ENCODE data around the gene CNTNAP4.

- TF ChIP-seq CSDC2 (CRISPR knock-in tag; IDR thresholded peaks at IDR 0.05) (no peak), ZNF8 (CRISPR knock-in tag; IDR thresholded peaks at IDR 0.05) (no peak), CSRNP3 (CRISPR knock-in tag; IDR thresholded peaks at IDR 0.05) (no peak), ZC3H10 (CRISPR knock-in tag; IDR thresholded peaks at IDR 0.05) (no peak), PATZ1 (CRISPR knock-in tag; IDR thresholded peaks at IDR 0.05; ENCODE audit: borderline replicate concordance) (no peak), ZFP30 (CRISPR knock-in tag; IDR thresholded peaks at IDR 0.05) (no peak), TSHZ2 (CRISPR knock-in tag; IDR thresholded peaks at IDR 0.05) (no peak), ESRRG (CRISPR knock-in tag; IDR thresholded peaks at IDR 0.05) (no peak), POU6F1 (CRISPR knock-in tag; IDR thresholded peaks at IDR 0.05; ENCODE audit: borderline replicate concordance, low read depth) (no peak), ISL1 (CRISPR knock-in tag; IDR thresholded peaks at IDR 0.05) (no peak), GLIS3 (CRISPR knock-in tag; IDR thresholded peaks at IDR 0.05) (no peak)
These were observed 8.4 kb upstream of the CNTNAP4 start for GRCh38 chr16:76268824-76269223.

Measured in SK-N-SH treated with all-trans-retinoic acid at 6 μM for 48 hours (cell line).